Ishikawa (cell line): ENCODE data around the gene MED28.

Experiments used
- CEBPB ChIP-seq: IDR thresholded peaks from 2 replicates; pipeline ENCODE4 v1.6.1; 2012
- CREB1 ChIP-seq: IDR thresholded peaks from 2 replicates; pipeline ENCODE4 v1.6.1; 2012; ENCODE audit warnings: low read depth
- EGR1 ChIP-seq: IDR thresholded peaks from 2 replicates; pipeline ENCODE4 v1.6.1; 2012
- EP300 ChIP-seq: IDR thresholded peaks from 2 replicates; pipeline ENCODE4 v1.6.1; 2012; ENCODE audit warnings: borderline replicate concordance
- FOXM1 ChIP-seq: IDR thresholded peaks from 2 replicates; pipeline ENCODE4 v1.6.1; 2012; ENCODE audit warnings: low read depth, borderline replicate concordance
- NFIC ChIP-seq: IDR thresholded peaks from 2 replicates; pipeline ENCODE4 v1.6.1; 2012
- RAD21 ChIP-seq: IDR thresholded peaks from 2 replicates; pipeline ENCODE4 v1.6.1; 2012; ENCODE audit warnings: low read depth
- TAF1 ChIP-seq: IDR thresholded peaks from 2 replicates; pipeline ENCODE4 v1.6.1; 2012; ENCODE audit warnings: low read depth, mild to moderate bottlenecking
- TCF12 ChIP-seq: IDR thresholded peaks from 2 replicates; pipeline ENCODE4 v1.6.1; 2012; ENCODE audit warnings: low read depth
- TEAD4 ChIP-seq: IDR thresholded peaks from 2 replicates; pipeline ENCODE4 v1.6.1; 2012
- YY1 ChIP-seq: IDR thresholded peaks from 2 replicates; pipeline ENCODE4 v1.6.1; 2012; ENCODE audit warnings: low read depth
- ZBTB7A ChIP-seq: IDR thresholded peaks from 2 replicates; pipeline ENCODE4 v1.6.1; 2012; ENCODE audit warnings: low read depth
- TF ChIP-seq, protein P1 (sequence below): IDR thresholded peaks from 2 replicates; pipeline ENCODE4 v1.6.1; 2012
- TF ChIP-seq, protein P2 (sequence below): IDR thresholded peaks from 2 replicates; pipeline ENCODE4 v1.6.1; 2012; ENCODE audit warnings: low read depth, mild to moderate bottlenecking
- TF ChIP-seq, protein P3 (sequence below): IDR thresholded peaks from 2 replicates; pipeline ENCODE4 v1.6.1; 2012

The MED28 gene

DNA sequence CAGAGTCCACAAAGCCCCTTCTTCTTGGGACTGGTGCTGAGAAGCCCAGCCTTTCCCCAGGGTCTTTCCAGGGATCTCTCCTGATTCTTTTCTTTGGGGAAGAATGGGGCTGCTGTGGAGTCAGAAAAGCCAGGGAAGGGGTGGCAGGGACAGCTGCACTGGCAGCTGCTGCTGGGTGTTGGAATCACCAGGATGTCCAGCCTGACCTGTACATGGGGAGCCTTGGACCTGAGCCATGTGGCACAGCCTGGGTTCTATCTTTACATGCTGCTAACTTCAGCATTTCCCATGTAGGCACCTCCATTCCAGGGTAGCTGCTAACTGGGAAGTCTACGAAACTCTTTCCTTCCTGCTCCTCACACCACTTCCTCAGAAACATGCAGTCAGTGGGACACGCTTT lies 36.0 kb downstream of the MED28 start:
- TF ChIP-seq CREB1 = no peak
- TF ChIP-seq TAF1 = no peak
- TF ChIP-seq YY1 = no peak
- no peak for TF ChIP-seq ZBTB7A
- TF ChIP-seq EGR1 = no peak
- no peak for TF ChIP-seq EP300
- TF ChIP-seq RAD21 = no peak
- no peak for TF ChIP-seq TCF12
- TF ChIP-seq, protein P1, sequence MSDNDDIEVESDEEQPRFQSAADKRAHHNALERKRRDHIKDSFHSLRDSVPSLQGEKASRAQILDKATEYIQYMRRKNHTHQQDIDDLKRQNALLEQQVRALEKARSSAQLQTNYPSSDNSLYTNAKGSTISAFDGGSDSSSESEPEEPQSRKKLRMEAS = no peak
- TF ChIP-seq TEAD4 = no peak
- TF ChIP-seq, protein P2, sequence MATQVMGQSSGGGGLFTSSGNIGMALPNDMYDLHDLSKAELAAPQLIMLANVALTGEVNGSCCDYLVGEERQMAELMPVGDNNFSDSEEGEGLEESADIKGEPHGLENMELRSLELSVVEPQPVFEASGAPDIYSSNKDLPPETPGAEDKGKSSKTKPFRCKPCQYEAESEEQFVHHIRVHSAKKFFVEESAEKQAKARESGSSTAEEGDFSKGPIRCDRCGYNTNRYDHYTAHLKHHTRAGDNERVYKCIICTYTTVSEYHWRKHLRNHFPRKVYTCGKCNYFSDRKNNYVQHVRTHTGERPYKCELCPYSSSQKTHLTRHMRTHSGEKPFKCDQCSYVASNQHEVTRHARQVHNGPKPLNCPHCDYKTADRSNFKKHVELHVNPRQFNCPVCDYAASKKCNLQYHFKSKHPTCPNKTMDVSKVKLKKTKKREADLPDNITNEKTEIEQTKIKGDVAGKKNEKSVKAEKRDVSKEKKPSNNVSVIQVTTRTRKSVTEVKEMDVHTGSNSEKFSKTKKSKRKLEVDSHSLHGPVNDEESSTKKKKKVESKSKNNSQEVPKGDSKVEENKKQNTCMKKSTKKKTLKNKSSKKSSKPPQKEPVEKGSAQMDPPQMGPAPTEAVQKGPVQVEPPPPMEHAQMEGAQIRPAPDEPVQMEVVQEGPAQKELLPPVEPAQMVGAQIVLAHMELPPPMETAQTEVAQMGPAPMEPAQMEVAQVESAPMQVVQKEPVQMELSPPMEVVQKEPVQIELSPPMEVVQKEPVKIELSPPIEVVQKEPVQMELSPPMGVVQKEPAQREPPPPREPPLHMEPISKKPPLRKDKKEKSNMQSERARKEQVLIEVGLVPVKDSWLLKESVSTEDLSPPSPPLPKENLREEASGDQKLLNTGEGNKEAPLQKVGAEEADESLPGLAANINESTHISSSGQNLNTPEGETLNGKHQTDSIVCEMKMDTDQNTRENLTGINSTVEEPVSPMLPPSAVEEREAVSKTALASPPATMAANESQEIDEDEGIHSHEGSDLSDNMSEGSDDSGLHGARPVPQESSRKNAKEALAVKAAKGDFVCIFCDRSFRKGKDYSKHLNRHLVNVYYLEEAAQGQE = no peak
- TF ChIP-seq NFIC = no peak
- no peak for TF ChIP-seq FOXM1
- TF ChIP-seq, protein P3, sequence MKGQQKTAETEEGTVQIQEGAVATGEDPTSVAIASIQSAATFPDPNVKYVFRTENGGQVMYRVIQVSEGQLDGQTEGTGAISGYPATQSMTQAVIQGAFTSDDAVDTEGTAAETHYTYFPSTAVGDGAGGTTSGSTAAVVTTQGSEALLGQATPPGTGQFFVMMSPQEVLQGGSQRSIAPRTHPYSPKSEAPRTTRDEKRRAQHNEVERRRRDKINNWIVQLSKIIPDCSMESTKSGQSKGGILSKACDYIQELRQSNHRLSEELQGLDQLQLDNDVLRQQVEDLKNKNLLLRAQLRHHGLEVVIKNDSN = no peak
- TF ChIP-seq CEBPB = no peak

DNA sequence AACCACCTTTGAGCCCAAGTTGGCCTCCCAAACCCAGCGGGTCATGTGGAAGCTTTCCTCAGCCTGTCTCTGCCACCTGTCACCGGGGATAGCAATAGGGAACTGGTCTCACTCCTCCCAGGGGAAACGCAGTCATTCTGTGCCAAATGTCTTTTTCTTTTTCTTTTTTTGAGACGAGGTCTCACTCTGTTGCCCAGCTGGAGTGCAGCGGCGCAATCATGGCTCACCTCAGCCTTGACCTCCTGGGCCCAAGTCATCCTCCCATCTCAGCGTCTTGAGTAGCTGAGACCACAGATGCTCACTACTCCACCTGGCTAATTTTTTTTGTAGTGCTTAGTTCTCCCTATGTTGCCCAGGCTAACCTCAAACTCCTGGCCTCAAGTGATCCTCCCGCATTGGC lies 40.3 kb downstream of the MED28 start:
- TF ChIP-seq TCF12 (no peak), NFIC (no peak), TEAD4 (no peak), EGR1 (no peak), RAD21 (no peak), YY1 (no peak), CEBPB (no peak), CREB1 (no peak), FOXM1 (no peak), EP300 (no peak), TAF1 (no peak)
- TF ChIP-seq, protein P2 = no peak
- TF ChIP-seq, protein P1 = no peak
- TF ChIP-seq, protein P3 = no peak

DNA sequence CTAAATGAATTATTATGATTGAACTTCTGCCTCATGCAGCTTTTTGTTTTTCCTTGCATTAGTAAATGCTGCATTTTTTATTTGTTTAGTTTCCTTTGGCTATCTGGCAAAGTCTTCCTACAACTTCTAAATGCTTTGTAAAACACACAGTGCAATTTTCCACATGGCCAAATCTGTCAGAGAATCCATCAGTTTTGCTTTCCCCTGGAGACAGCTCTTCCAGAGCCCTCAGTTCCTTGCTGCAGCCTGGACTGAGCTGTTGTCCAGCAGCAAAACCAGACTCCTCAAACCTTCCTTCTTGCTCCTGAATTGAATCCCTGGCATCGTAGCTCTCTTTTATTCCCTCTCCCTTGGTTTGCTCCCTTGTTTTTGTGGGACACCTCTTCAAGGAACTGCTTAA lies 42.6 kb downstream of the MED28 start:
- TF ChIP-seq CEBPB = no peak
- TF ChIP-seq EGR1 = no peak
- TF ChIP-seq, protein P1 = no peak
- TF ChIP-seq TCF12 = no peak
- TF ChIP-seq TEAD4 = no peak
- no peak for TF ChIP-seq YY1
- TF ChIP-seq CREB1 = no peak
- TF ChIP-seq, protein P2 = no peak
- TF ChIP-seq EP300 = no peak
- TF ChIP-seq FOXM1 = no peak
- TF ChIP-seq ZBTB7A = no peak
- no peak for TF ChIP-seq TAF1

DNA sequence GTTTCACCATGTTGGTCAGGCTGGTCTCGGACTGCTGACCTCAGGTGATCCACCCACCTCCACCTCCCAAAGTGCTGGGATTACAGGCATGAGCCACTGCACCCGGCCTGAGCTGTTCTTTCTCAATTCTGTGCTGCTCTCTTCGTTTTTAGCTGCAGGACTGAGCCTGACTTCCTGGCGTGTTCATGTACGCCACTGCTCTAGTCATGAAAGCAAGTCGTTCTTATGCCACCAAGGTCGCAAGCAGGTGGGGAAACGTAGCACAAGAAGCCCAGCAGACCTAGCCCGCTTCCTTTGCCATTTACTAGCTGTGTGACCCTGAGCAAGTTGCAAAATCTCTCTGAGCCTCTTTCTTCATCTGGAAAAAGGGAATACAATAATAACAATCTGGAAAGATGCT lies 43.4 kb downstream of the MED28 start:
- TF ChIP-seq CREB1 (no peak), ZBTB7A (no peak), TEAD4 (no peak), EP300 (no peak)
